Progenitor cell of endocrine pancreas (in vitro differentiated cells): ENCODE results near the gene UBE3D. TPM values are rescaled to one million over a fixed set of nuclear protein-coding genes. Genes with fewer than 3 reads are reported as not detected.

Experiments used
- DNase-seq: peaks from one replicate; pipeline ENCODE4 v3.0.0; 2021; ENCODE audit warnings: low spot score; ENCODE audit not compliant: unreplicated experiment
- H3K27ac Mint-ChIP-seq: 2 replicates; pipeline ENCODE4 v1.8.0; 2021; ENCODE audit warnings: mild to moderate bottlenecking, moderate library complexity, mixed read lengths
- H3K27me3 Mint-ChIP-seq: 2 replicates; pipeline ENCODE4 v1.8.0; 2021; ENCODE audit warnings: mixed read lengths
- H3K36me3 Mint-ChIP-seq: 2 replicates; pipeline ENCODE4 v1.8.0; 2022; ENCODE audit warnings: mixed read lengths; ENCODE audit not compliant: insufficient read depth
- H3K4me1 Mint-ChIP-seq: 2 replicates; pipeline ENCODE4 v1.8.0; 2021; ENCODE audit warnings: low read depth, mixed read lengths
- H3K4me3 Mint-ChIP-seq: 2 replicates; pipeline ENCODE4 v1.8.0; 2021; ENCODE audit warnings: low read depth, mild to moderate bottlenecking, moderate library complexity, mixed read lengths
- H3K9me3 Mint-ChIP-seq: 2 replicates; pipeline ENCODE4 v1.8.0; 2021; ENCODE audit warnings: low read depth, mixed read lengths
- total RNA-seq: library from RNA; stranded (reverse); gene quantifications from 2 replicates; pipeline ENCODE4 v1.2.1, GENCODE V29; 2021
- TF ChIP-seq, protein P1 (sequence below): fragments of 200-600 bp; sonication (generic); IDR thresholded peaks from one replicate; pipeline ENCODE4 v1.5.0; 2021; ENCODE audit warnings: antibody characterized with exemption, mild to moderate bottlenecking; ENCODE audit not compliant: unreplicated experiment

The UBE3D gene
- total RNA-seq, 1 donor from 2014 or later, result 15.5 TPM

- Mint-ChIP-seq H3K4me1 (peaks cover 2% of the 10 kb centered on the region), H3K4me3 (no peak overlapping the region), H3K36me3 (peaks cover 1% of the 10 kb centered on the region), H3K9me3 (peaks cover 5% of the 10 kb centered on the region), H3K27ac (no peak overlapping the region), H3K27me3 (no peaks in the 10 kb centered on the region)
- TF ChIP-seq, protein P1, sequence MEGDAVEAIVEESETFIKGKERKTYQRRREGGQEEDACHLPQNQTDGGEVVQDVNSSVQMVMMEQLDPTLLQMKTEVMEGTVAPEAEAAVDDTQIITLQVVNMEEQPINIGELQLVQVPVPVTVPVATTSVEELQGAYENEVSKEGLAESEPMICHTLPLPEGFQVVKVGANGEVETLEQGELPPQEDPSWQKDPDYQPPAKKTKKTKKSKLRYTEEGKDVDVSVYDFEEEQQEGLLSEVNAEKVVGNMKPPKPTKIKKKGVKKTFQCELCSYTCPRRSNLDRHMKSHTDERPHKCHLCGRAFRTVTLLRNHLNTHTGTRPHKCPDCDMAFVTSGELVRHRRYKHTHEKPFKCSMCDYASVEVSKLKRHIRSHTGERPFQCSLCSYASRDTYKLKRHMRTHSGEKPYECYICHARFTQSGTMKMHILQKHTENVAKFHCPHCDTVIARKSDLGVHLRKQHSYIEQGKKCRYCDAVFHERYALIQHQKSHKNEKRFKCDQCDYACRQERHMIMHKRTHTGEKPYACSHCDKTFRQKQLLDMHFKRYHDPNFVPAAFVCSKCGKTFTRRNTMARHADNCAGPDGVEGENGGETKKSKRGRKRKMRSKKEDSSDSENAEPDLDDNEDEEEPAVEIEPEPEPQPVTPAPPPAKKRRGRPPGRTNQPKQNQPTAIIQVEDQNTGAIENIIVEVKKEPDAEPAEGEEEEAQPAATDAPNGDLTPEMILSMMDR, result no peak
- no peak for DNase-seq
Observed at GRCh38 chr6:82867946-82868345, 197.7 kb downstream of the UBE3D start.

DNA sequence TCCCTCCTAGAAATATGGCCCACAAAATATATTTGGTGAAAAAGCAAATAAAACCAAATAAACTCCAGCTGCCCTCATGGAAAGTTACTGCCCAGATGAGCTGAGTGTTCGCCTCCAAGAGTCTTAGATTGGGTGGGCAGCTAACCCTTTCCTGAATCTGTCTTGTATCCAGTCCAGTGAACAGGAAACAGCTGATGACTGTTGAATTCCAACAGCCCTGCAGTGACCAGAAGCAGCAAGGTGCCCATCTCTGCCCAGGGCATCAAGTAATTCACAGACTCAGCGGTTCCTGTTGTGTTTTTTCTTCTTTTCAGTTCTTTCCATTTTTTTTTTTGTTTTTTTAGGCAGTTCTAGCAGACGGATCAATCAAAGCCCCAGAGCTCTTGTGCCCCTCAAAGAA lies 199.2 kb downstream of the UBE3D start:
- no peaks in the 10 kb centered on the region for H3K4me1 Mint-ChIP-seq
- H3K27ac Mint-ChIP-seq, result no peak overlapping the region
- peaks cover 1% of the 10 kb centered on the region for H3K36me3 Mint-ChIP-seq
- TF ChIP-seq, protein P1, result no peak
- no peak overlapping the region for H3K4me3 Mint-ChIP-seq
- no peaks in the 10 kb centered on the region for H3K27me3 Mint-ChIP-seq
- DNase-seq, result no peak
- peaks cover 5% of the 10 kb centered on the region for H3K9me3 Mint-ChIP-seq

DNA sequence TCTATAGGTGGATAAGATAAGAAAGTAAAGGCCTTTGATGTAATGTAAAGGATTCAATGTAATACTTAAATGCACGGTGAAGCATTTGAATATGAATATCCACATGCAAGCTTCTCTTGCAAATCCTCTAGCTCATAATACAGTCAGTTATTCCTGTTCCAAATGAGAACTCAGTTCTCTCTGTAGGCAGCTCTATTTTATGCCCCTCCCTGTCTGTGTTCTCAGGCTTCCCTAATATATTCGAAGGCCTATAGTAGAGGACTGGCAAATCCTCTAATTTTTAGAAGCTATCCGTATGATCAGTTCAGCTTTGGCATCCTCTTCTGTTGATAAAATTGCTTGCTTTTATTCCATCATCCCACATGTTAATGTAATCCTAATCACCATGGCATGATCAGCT lies 200.2 kb downstream of the UBE3D start:
- TF ChIP-seq, protein P1, result no peak
- no peaks in the 10 kb centered on the region for H3K4me1 Mint-ChIP-seq
- H3K9me3 Mint-ChIP-seq, result peaks cover 5% of the 10 kb centered on the region
- H3K27me3 Mint-ChIP-seq, result no peaks in the 10 kb centered on the region
- peaks cover 1% of the 10 kb centered on the region for H3K36me3 Mint-ChIP-seq
- no peak overlapping the region for H3K4me3 Mint-ChIP-seq
- no peak overlapping the region for H3K27ac Mint-ChIP-seq
- no peak for DNase-seq

- Mint-ChIP-seq H3K27me3 (no peaks in the 10 kb centered on the region), H3K4me1 (no peaks in the 10 kb centered on the region)
Observed at GRCh38 chr6:82863781-82864180, 201.9 kb downstream of the UBE3D start.

DNA sequence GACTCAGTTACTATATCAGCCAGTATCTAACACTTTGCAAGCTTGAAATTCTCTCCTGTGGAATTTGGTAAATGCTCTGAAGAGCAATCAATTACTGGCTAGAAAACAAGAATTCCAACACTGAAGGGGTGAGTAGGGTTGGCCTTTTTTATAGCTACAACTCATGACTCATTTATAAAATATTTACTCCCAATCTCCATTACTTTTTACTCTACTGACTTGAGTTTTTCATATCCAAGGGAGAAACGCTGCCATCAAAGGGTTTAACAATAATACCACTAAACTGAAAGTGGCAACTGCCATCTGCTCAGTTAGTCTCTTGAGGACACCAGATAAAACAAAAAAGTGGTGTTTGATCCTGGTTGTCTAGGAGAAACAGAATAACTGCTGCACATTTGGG lies 203.1 kb downstream of the UBE3D start:
- Mint-ChIP-seq H3K4me1 (no peaks in the 10 kb centered on the region), H3K36me3 (peaks cover 1% of the 10 kb centered on the region), H3K27me3 (no peaks in the 10 kb centered on the region), H3K27ac (no peak overlapping the region), H3K9me3 (peaks cover 5% of the 10 kb centered on the region), H3K4me3 (no peak overlapping the region)
- DNase-seq, result no peak
- TF ChIP-seq, protein P1, result no peak

More at GRCh38 chr6:82863781-82864180, 201.9 kb downstream of the UBE3D start:
- DNase-seq, result no peak
- Mint-ChIP-seq H3K36me3 (peaks cover 1% of the 10 kb centered on the region), H3K4me3 (no peak overlapping the region), H3K27ac (no peak overlapping the region), H3K9me3 (peaks cover 5% of the 10 kb centered on the region)
- TF ChIP-seq, protein P1, result no peak
